Retina (tissue), 1 donor: ENCODE measurements around the gene HS3ST3B1.
A peak's percentile ranks its signal among the peaks of the same experiment; 100 is the strongest.

Experiments used
- DNase-seq: peaks from one replicate; pipeline ENCODE4 v3.0.0-alpha.2; 2016

HS3ST3B1 gene

DNA sequence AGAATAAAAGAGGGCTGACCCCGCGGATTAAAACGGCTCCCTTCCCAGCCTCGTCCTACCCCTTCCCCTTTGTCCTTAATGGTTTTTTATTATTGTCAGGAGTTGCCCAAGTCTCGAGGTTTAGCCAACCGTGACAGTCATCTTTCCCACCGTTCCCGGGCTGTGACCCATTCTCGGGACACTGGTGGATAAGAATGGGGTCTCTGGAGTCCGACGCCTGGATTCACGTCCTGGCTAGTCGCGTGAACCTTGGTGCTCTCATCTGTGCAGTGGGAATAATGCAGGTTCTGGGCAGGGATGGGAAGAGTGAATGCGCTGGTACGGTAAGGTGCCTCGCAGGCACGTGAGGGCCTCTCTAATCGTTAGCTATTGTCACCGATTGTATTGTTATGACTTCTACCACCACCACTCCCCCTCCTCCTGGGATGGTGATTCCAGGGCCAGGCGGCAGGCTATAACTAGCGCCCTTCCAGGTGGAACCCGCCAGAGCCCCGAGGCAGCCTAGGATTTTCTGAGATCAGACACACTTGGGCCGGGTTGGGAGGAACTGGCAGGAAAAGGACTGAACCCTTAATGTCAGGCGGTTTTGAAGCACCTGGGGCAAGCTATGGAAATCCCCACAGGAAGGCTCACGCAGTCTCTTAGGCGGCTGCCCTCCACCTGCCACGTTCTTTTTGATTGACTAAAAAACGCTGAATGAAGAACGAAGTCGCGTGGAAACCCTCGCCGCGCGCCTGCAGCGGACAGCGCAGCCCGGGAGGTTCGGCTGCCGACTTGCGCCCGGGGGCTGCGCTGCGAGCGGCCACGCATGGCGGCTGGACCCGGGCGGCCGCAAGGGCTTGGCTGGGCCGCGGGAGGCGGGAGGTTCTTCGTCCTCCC lies 2.7 kb downstream of the HS3ST3B1 start:
- DNase-seq, result peak; percentile 76

DNA sequence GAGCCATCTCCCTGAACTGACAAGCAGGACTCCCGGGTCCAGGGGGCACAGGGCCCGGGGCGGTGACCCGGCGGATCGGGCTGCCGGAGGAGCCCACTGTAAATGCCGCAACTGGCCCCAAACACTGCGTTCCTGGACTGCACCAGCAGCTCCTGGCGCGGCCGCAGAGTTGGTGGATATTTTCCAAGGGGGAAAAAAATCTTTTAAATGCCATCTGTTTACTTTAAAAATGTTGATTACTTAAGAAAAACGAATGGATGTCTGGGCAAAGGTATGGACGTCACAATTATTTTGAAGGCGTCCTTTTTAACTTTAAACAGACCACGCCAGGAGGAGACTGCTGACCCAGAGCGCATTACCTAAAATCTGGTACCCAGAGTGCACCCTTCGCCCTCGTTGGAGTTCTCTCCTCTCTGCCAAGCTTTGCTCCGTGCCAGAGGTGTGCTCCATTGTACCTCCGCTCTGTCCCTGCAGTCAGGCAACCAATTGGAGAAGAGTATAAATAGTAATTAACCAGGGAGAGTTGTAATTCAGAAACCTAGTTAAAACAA lies 3.4 kb downstream of the HS3ST3B1 start:
- DNase-seq, result peak; percentile 70

GRCh38 chr17:14304773-14305517 lies 4.1 kb downstream of the HS3ST3B1 start:
- no peak for DNase-seq

DNA sequence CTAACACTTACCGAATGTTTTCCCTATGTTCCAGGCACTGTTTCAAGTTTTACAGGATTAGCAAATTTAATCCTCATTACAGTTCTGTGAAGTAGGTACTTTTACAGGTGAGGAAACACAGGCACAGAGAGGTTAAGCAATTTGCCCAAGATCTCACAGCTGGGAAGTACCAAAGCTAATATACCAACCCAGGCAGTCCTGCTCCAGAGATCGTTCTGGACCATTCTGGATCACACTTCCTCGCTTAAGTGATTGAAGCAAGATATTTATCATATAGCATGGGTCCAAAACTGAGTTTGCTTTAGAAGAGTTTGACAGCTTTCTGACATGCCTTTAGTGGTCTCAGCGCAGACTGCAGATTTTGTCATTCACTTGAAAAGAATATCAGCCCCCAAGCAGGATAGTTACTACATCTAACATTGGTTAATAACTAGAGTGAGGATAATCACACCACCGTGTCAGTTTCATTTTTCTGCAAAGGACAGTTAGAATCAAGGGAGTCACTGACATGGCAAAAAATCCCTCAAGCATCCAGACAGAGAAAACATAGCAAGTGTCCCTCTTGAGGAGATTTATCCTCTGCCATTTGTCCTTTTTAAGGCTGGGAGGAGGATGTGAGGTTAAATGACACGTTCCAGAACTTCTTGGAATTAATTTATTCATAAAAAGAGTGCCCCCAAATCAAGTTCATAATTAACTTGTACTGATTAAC lies 5.1 kb downstream of the HS3ST3B1 start:
- no peak for DNase-seq

DNA sequence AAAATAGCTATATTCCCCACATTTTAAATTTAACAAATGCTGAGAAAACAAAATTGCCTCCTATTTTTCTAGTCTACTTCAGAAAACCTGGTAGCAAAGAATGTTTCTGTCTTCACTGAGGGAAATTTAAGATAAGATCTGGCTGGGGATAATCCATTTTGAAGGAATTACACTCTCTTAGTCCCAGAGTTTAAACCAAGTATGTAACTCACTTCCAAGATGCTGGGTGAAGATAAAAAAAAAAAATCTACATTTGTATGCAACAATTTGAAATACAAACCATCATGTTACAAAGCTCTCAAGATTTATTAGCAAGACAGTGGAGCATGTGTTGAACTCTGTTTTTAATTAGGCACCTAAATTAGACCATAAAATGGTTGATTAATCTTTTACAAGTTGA lies 5.7 kb downstream of the HS3ST3B1 start:
- DNase-seq, result no peak

DNA sequence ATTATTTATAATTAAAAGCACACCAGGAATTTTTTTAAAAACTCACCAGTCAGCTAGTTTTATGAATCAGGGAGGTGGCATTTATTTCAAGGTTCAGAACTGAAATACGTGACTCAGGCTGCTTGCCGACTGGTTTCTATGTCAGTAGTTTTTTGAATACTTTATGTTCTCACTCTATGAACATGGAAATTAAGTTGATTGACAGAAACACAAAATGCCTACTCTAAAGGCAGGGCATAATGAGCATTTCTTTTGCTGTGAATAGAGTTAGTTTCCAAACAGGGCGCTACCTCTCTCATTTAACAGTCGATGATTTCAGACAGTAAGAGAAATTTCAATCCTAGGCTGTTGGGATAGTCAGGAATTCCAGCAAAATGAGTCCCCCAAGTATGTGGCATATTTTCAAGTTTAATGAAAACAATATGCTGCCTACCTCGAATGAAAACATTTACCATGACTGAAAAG lies 6.7 kb downstream of the HS3ST3B1 start:
- no peak for DNase-seq

- DNase-seq, result no peak
Measured at GRCh38 chr17:14308636-14308964, 7.7 kb downstream of the HS3ST3B1 start.

GRCh38 chr17:14308965-14309879 lies 8.3 kb downstream of the HS3ST3B1 start:
- peak; percentile 98 for DNase-seq

DNA sequence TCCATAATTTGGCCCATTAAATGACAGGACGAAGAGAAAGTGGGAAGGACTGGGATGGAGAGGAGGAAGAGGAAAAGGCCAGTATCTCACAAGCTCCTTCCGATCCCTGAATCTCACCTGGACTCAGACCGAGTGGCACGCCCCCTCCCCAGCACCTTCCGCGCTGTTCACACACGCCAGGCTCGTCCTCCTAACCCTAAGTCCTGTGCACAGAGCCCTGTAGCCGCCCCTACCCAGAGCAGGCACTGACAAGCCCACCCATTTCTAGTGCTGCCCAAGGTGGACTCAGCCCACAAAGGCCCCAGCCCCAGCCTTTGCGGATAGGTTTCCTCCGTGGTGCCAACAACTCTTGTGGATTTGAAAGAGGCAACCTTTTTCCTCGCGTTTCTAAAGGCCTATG lies 9.2 kb downstream of the HS3ST3B1 start:
- DNase-seq, result no peak

DNA sequence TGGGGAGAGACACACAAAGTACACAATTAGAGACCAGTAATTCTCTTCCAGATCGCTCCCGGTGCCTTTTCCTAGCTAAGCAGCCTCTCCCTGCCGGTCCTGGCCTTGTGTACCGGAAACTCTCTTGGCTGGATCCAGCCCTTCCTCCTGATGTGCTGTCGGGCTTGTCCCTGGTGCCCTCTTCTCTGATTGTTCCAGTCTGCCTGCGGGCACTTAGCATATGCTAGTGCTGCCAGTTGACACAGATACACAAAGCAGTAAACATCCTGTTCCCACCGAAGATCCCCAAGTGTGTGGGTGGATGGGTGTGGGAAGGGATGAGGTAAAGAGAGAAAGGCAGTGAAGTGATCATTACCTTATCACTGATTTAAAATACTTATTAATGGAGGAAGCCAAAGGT lies 9.7 kb downstream of the HS3ST3B1 start:
- no peak for DNase-seq

GRCh38 chr17:14311186-14311705 lies 10.4 kb downstream of the HS3ST3B1 start:
- DNase-seq, result no peak

DNA sequence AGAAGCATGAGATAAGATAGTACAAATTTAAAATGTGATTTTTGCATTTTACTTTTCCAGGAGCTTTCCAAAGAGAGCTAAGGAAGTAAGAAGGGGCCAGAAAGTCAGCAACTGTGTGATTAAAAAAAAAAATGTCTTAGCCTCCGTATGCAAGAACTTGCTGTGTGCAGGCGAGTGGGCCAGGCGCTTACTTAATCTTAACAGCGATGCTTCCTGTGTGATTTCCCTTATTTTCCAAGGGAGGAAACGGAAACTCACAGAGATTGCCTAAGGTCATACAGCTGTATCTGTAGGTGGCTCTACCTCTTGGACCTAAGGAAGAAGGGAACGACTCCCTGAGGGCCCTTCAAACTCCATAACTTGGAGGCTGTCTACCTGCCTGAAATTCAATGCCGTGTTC lies 11.1 kb downstream of the HS3ST3B1 start:
- no peak for DNase-seq

GRCh38 chr17:14312522-14312921 lies 11.6 kb downstream of the HS3ST3B1 start:
- DNase-seq, result no peak

DNA sequence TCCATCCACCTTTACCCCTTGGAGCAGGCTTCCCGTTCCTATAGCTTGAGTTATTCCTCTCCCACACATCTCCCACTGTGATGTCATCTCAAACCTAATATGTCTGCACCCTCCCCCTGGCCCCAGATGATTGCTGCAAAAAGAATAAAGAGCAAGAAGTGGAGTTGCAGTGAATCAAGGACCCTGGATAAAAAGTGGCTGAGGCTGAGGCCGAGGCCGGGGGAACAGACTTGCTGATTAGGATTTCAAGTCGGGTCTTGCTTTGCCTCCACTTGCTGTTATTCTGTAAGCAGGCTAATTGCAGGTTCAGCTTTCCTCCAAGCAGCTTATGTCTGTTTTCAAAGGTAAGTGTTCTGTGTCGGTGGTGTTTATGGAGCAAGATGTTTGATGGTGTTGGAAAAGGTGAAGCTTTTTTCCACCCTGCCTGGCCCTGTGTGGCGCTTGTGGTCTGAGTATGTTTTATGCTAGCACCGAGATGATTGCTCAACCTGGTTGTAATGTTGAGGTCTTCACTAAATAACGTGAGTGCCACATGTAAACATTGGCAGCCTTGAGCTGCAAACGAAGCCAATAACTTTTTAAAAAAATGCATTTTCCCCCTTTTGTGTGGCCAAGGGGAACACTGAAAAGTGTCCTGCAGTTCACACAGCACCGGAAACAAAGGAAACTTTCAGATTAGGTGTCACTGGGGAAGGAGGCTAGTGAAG lies 15.4 kb downstream of the HS3ST3B1 start:
- no peak for DNase-seq

DNA sequence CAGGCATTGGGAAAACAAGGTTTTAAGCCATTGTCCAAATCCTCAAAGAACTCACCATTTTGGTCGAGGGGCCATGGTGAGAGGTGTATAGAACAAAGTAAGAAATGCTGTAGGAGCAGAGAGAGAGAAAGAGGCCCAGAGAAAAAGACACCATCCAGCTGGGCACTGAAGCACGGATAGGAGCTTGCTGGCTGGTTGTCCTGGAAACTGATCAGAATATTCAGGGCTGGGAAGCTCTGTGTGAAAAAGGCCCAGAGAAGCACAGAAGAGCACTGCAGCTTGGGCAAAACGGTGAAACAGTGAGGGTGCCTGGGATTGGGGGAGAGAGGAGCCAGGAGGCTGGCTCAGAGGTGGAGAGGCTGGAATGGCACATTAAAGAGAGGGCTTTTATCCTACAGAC lies 16.5 kb downstream of the HS3ST3B1 start:
- no peak for DNase-seq

GRCh38 chr17:14318109-14318917 lies 17.4 kb downstream of the HS3ST3B1 start:
- no peak for DNase-seq

GRCh38 chr17:14318918-14319205 lies 18.0 kb downstream of the HS3ST3B1 start:
- no peak for DNase-seq

DNA sequence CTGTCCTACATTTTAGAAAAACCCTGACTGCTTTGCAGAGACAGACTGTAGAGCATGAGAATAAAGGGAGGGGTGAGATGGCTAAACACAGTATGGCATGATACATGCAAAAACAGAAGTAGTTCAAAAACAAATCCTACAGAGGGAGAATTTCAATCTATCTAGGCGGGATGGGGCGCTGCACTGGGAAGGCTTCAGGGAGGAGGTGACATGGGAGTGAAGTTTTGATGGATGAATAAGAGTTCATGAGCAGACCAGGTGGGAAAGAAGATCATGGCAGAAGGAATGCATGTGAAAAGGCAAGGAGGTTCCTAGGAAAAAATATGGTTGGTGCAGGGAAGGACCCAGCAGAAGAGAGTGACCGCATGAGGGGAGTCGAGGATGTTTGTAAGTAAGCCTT lies 19.2 kb downstream of the HS3ST3B1 start:
- no peak for DNase-seq

DNA sequence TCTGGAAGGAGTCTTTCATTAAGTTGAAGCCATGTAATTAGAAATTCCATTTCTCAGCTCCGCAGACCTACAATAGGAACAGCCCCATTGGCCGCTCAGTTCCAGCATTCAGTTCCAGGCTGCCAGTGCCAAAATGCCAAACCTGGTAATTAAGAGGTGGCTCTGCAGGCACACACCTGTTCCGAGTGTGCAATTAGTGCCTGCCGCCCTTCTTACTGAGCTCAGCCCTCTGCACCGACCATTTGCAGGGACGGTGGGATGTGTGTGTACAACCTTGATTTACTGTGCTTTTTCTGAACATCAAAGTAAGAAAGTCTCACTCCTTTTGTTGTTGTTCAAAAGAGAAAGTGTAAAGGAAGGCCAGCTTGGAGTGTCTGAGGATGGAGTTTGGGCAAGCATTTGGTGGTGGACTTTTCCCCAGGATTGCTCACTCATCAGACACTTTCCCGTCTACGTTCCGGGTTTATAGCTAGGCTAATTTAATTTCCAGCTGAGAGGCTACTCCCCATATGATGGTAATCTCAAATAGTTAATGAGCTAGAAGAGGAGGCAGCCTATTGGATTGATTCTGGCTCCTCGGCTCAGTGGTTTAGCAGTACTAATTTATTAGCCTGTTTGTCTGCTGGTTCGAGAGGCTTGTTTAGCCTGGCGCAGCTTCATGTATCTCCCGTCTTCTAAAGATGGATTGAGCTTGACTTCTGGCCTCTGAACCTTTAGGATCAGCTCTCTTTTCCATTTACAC lies 20.0 kb downstream of the HS3ST3B1 start:
- no peak for DNase-seq

DNA sequence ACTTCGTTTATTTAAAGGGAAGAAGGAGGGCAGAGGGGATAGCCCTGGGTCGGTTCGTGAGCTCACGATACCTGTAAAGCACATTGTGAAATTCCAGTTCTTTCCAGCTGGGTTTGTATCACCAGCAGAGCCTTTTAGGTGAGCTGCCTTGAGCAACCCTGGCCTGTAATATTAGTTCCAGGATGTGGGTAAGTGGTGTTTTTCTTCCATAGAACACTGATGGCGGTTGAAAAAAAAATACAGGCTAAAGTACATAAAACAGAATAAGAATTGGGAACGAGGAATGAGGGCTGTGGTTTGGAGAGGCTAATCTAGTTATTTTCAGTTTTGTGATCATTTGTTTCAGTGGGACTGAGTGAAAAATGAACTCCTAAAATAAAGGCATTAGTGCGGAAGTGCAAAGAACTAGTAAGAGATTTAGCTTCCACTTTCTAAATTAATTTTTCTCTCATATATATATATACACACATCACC lies 20.6 kb downstream of the HS3ST3B1 start:
- DNase-seq, result no peak
